ENCODE data around the gene SARDH.

Gene SARDH

GRCh38 chr9:133669182-133669801, 68.9 kb downstream of the SARDH start:
- Histone ChIP-seq H3K36me3 (ENCODE audit: control insufficient read depth in 1 of 2, insufficient read depth in 2 of 2, low read length in 2 of 2) (no peaks in the 10 kb centered on the region), H3K27ac (ENCODE audit: low read length) (no peak overlapping the region), H3K4me1 (ENCODE audit: control insufficient read depth in 1 of 2, insufficient read depth in 2 of 2, low read length in 2 of 2) (peaks cover 0 to 4% of the 10 kb centered on the region in 2 donors), H3K4me3 (ENCODE audit: low read depth in 1 of 2, low read length in 2 of 2) (no peak overlapping the region), H3K27me3 (ENCODE audit: low read depth, low read length) (no peaks in the 10 kb centered on the region), H3K9me3 (ENCODE audit: control insufficient read depth in 1 of 2, low read length in 2 of 2) (no peaks in the 10 kb centered on the region)

- H3K27ac ChIP-seq (ENCODE audit: low read length) = no peak overlapping the region
- no peak overlapping the region for H3K4me3 ChIP-seq (ENCODE audit: low read depth in 1 of 2, low read length in 2 of 2)
- peaks cover 0 to 4% of the 10 kb centered on the region in 2 donors for H3K4me1 ChIP-seq (ENCODE audit: control insufficient read depth in 1 of 2, insufficient read depth in 2 of 2, low read length in 2 of 2)
- H3K27me3 ChIP-seq (ENCODE audit: low read depth, low read length) = no peaks in the 10 kb centered on the region
- no peaks in the 10 kb centered on the region for H3K9me3 ChIP-seq (ENCODE audit: control insufficient read depth in 1 of 2, low read length in 2 of 2)
- no peaks in the 10 kb centered on the region for H3K36me3 ChIP-seq (ENCODE audit: control insufficient read depth in 1 of 2, insufficient read depth in 2 of 2, low read length in 2 of 2)
These were observed 70.2 kb downstream of the SARDH start for GRCh38 chr9:133667759-133668450.

- Histone ChIP-seq H3K9me3 (ENCODE audit: control insufficient read depth in 1 of 2, low read length in 2 of 2) (no peaks in the 10 kb centered on the region), H3K36me3 (ENCODE audit: control insufficient read depth in 1 of 2, insufficient read depth in 2 of 2, low read length in 2 of 2) (no peaks in the 10 kb centered on the region), H3K4me3 (ENCODE audit: low read depth in 1 of 2, low read length in 2 of 2) (no peak overlapping the region), H3K4me1 (ENCODE audit: control insufficient read depth in 1 of 2, insufficient read depth in 2 of 2, low read length in 2 of 2) (peaks cover 0 to 4% of the 10 kb centered on the region in 2 donors), H3K27me3 (ENCODE audit: low read depth, low read length) (no peaks in the 10 kb centered on the region), H3K27ac (ENCODE audit: low read length) (no peak overlapping the region)
These were observed 71.3 kb downstream of the SARDH start for GRCh38 chr9:133666845-133667244.

- Histone ChIP-seq H3K27ac (ENCODE audit: low read length) (no peak overlapping the region), H3K36me3 (ENCODE audit: control insufficient read depth in 1 of 2, insufficient read depth in 2 of 2, low read length in 2 of 2) (no peaks in the 10 kb centered on the region), H3K4me3 (ENCODE audit: low read depth in 1 of 2, low read length in 2 of 2) (no peak overlapping the region), H3K9me3 (ENCODE audit: control insufficient read depth in 1 of 2, low read length in 2 of 2) (no peaks in the 10 kb centered on the region), H3K4me1 (ENCODE audit: control insufficient read depth in 1 of 2, insufficient read depth in 2 of 2, low read length in 2 of 2) (peaks cover 0 to 4% of the 10 kb centered on the region in 2 donors), H3K27me3 (ENCODE audit: low read depth, low read length) (no peaks in the 10 kb centered on the region)
These were observed 71.8 kb downstream of the SARDH start for GRCh38 chr9:133666387-133666786.

- Histone ChIP-seq H3K4me3 (ENCODE audit: low read depth in 1 of 2, low read length in 2 of 2) (no peak overlapping the region), H3K9me3 (ENCODE audit: control insufficient read depth in 1 of 2, low read length in 2 of 2) (no peaks in the 10 kb centered on the region), H3K4me1 (ENCODE audit: control insufficient read depth in 1 of 2, insufficient read depth in 2 of 2, low read length in 2 of 2) (peaks cover 0 to 4% of the 10 kb centered on the region in 2 donors), H3K27me3 (ENCODE audit: low read depth, low read length) (no peaks in the 10 kb centered on the region), H3K36me3 (ENCODE audit: control insufficient read depth in 1 of 2, insufficient read depth in 2 of 2, low read length in 2 of 2) (no peaks in the 10 kb centered on the region), H3K27ac (ENCODE audit: low read length) (no peak overlapping the region)
These were observed 72.6 kb downstream of the SARDH start for GRCh38 chr9:133665535-133665934.

GRCh38 chr9:133665096-133665495, 73.1 kb downstream of the SARDH start:
- no peaks in the 10 kb centered on the region for H3K36me3 ChIP-seq (ENCODE audit: control insufficient read depth in 1 of 2, insufficient read depth in 2 of 2, low read length in 2 of 2)
- no peaks in the 10 kb centered on the region for H3K9me3 ChIP-seq (ENCODE audit: control insufficient read depth in 1 of 2, low read length in 2 of 2)
- no peak overlapping the region for H3K27ac ChIP-seq (ENCODE audit: low read length)
- H3K4me1 ChIP-seq (ENCODE audit: control insufficient read depth in 1 of 2, insufficient read depth in 2 of 2, low read length in 2 of 2) = peaks cover 0 to 4% of the 10 kb centered on the region in 2 donors
- H3K27me3 ChIP-seq (ENCODE audit: low read depth, low read length) = peaks cover 2% of the 10 kb centered on the region
- no peak overlapping the region for H3K4me3 ChIP-seq (ENCODE audit: low read depth in 1 of 2, low read length in 2 of 2)

- H3K9me3 ChIP-seq (ENCODE audit: control insufficient read depth in 1 of 2, low read length in 2 of 2) = no peaks in the 10 kb centered on the region
- no peak overlapping the region for H3K4me3 ChIP-seq (ENCODE audit: low read depth in 1 of 2, low read length in 2 of 2)
- H3K27ac ChIP-seq (ENCODE audit: low read length) = no peak overlapping the region
- H3K27me3 ChIP-seq (ENCODE audit: low read depth, low read length) = peaks cover 4% of the 10 kb centered on the region
- peaks cover 0 to 5% of the 10 kb centered on the region in 2 donors for H3K4me1 ChIP-seq (ENCODE audit: control insufficient read depth in 1 of 2, insufficient read depth in 2 of 2, low read length in 2 of 2)
- no peaks in the 10 kb centered on the region for H3K36me3 ChIP-seq (ENCODE audit: control insufficient read depth in 1 of 2, insufficient read depth in 2 of 2, low read length in 2 of 2)
These were observed 73.7 kb downstream of the SARDH start for GRCh38 chr9:133664173-133665050.

GRCh38 chr9:133661846-133662540, 76.2 kb downstream of the SARDH start:
- Histone ChIP-seq H3K9me3 (ENCODE audit: control insufficient read depth in 1 of 2, low read length in 2 of 2) (no peaks in the 10 kb centered on the region), H3K4me1 (ENCODE audit: control insufficient read depth in 1 of 2, insufficient read depth in 2 of 2, low read length in 2 of 2) (peaks cover 5 to 21% of the 10 kb centered on the region in 2 donors), H3K36me3 (ENCODE audit: control insufficient read depth in 1 of 2, insufficient read depth in 2 of 2, low read length in 2 of 2) (no peaks in the 10 kb centered on the region), H3K4me3 (ENCODE audit: low read depth in 1 of 2, low read length in 2 of 2) (no peak overlapping the region), H3K27me3 (ENCODE audit: low read depth, low read length) (peaks cover 12% of the 10 kb centered on the region), H3K27ac (ENCODE audit: low read length) (no peak overlapping the region)

GRCh38 chr9:133659516-133659915, 78.6 kb downstream of the SARDH start:
- H3K27me3 ChIP-seq (ENCODE audit: low read depth, low read length) = peaks cover 29% of the 10 kb centered on the region
- no peaks in the 10 kb centered on the region for H3K36me3 ChIP-seq (ENCODE audit: control insufficient read depth in 1 of 2, insufficient read depth in 2 of 2, low read length in 2 of 2)
- H3K4me1 ChIP-seq (ENCODE audit: control insufficient read depth in 1 of 2, insufficient read depth in 2 of 2, low read length in 2 of 2) = peaks cover 5 to 16% of the 10 kb centered on the region in 2 donors
- H3K27ac ChIP-seq (ENCODE audit: low read length) = no peak overlapping the region
- H3K4me3 ChIP-seq (ENCODE audit: low read depth in 1 of 2, low read length in 2 of 2) = no peak overlapping the region
- H3K9me3 ChIP-seq (ENCODE audit: control insufficient read depth in 1 of 2, low read length in 2 of 2) = no peaks in the 10 kb centered on the region

GRCh38 chr9:133658442-133659431, 79.4 kb downstream of the SARDH start:
- Histone ChIP-seq H3K9me3 (ENCODE audit: control insufficient read depth in 1 of 2, low read length in 2 of 2) (no peaks in the 10 kb centered on the region), H3K4me3 (ENCODE audit: low read depth in 1 of 2, low read length in 2 of 2) (peak overlapping the region in 1 of 2 donors; percentile 48), H3K27me3 (ENCODE audit: low read depth, low read length) (peaks cover 29% of the 10 kb centered on the region), H3K36me3 (ENCODE audit: control insufficient read depth in 1 of 2, insufficient read depth in 2 of 2, low read length in 2 of 2) (no peaks in the 10 kb centered on the region), H3K27ac (ENCODE audit: low read length) (no peak overlapping the region), H3K4me1 (ENCODE audit: control insufficient read depth in 1 of 2, insufficient read depth in 2 of 2, low read length in 2 of 2) (peaks cover 5 to 16% of the 10 kb centered on the region in 2 donors)

Data from muscle layer of duodenum (tissue), 2 donors.